Dendritic cell treated with granulocyte-macrophage colony-stimulating factor and Interleukin-4, amounts not matched to agents 40 ng/mL and 50 ng/mL, for 4 days (primary cell): Measurements from ENCODE around the gene LRP11.
"Not testable (repeated sequence)": the region's sequence is repeated elsewhere in the genome, so short reads cannot be mapped to it uniquely, and the experiment has no call there.

Source experiments
- H3K27ac Mint-ChIP-seq: one replicate; pipeline ENCODE4 v1.8.0; 2022; ENCODE audit warnings: mild to moderate bottlenecking, mixed read lengths
- H3K27me3 Mint-ChIP-seq: one replicate; pipeline ENCODE4 v1.8.0; 2022; ENCODE audit warnings: mild to moderate bottlenecking, mixed read lengths
- H3K36me3 Mint-ChIP-seq: one replicate; pipeline ENCODE4 v1.8.0; 2022; ENCODE audit warnings: low read depth, mixed read lengths
- H3K4me1 Mint-ChIP-seq: one replicate; pipeline ENCODE4 v1.8.0; 2022; ENCODE audit warnings: low read depth, mixed read lengths
- H3K4me3 Mint-ChIP-seq: one replicate; pipeline ENCODE4 v1.8.0; 2022; ENCODE audit warnings: mild to moderate bottlenecking, moderate library complexity, mixed read lengths
- H3K9me3 Mint-ChIP-seq: one replicate; pipeline ENCODE4 v1.8.0; 2022; ENCODE audit warnings: mixed read lengths
- intact Hi-C: fragments of 100-400 bp; cut with micrococcal nuclease; formaldehyde crosslinking; loops from one replicate; pipeline ENCODE4 v1.15.0; 2022

Gene LRP11

GRCh38 chr6:149855040-149855654 is 9.0 kb downstream of the LRP11 start:
- H3K36me3 Mint-ChIP-seq = no peaks in the 10 kb centered on the region
- intact Hi-C loops = no loop called here
- H3K4me1 Mint-ChIP-seq = peaks cover 21% of the 10 kb centered on the region
- H3K4me3 Mint-ChIP-seq = no peak overlapping the region
- no peaks in the 10 kb centered on the region for H3K9me3 Mint-ChIP-seq
- H3K27ac Mint-ChIP-seq = no peak overlapping the region
- no peaks in the 10 kb centered on the region for H3K27me3 Mint-ChIP-seq

DNA sequence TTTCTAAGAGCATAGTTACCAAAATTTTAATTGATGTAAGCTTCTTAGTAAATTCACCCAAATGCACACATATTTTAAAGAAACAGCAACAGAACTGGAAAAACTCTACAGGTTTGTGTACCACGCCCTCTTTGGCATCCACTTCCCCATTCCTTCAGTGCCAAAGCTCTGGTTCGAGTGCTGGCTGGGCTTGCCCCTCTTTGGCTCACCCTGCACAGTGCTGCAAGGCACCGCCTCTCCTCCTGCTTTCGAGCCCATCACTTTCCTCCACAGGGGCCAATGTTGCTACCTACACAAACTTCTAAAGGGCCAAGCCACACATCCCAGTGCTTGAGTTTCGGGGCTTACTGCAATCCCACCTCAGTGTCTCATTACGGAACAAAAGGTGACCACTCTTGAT is 9.6 kb downstream of the LRP11 start:
- intact Hi-C loops = no loop called here
- Mint-ChIP-seq H3K27ac (no peak overlapping the region), H3K4me1 (peaks cover 21% of the 10 kb centered on the region)

DNA sequence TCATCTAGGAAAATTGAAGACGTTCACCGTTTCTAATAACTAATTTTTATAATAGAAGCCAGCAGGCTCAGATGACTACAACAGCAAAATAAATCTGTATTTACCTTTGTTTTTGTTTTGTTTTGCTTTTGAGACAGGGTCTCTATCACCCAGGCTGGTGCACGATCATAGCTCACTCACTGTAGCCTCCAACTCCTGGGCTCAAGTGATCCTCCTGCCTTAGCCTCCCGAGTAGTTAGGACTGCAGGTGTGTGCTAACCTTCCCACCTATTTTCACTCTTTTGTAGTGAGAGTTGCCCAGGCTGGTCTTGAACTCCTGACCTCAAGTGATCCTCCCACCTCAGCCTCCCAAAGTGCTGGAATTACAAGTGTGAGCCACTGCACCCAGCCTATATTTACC is 10.1 kb downstream of the LRP11 start:
- H3K36me3 Mint-ChIP-seq, H3K27me3 Mint-ChIP-seq, H3K4me3 Mint-ChIP-seq, H3K27ac Mint-ChIP-seq, intact Hi-C loops, H3K9me3 Mint-ChIP-seq: not testable (repeated sequence)
- peaks cover 21% of the 10 kb centered on the region for H3K4me1 Mint-ChIP-seq

More for the DNA sequence above, 9.6 kb downstream of the LRP11 start:
- Mint-ChIP-seq H3K36me3 (no peaks in the 10 kb centered on the region), H3K27me3 (no peaks in the 10 kb centered on the region), H3K9me3 (no peaks in the 10 kb centered on the region), H3K4me3 (no peak overlapping the region)

DNA sequence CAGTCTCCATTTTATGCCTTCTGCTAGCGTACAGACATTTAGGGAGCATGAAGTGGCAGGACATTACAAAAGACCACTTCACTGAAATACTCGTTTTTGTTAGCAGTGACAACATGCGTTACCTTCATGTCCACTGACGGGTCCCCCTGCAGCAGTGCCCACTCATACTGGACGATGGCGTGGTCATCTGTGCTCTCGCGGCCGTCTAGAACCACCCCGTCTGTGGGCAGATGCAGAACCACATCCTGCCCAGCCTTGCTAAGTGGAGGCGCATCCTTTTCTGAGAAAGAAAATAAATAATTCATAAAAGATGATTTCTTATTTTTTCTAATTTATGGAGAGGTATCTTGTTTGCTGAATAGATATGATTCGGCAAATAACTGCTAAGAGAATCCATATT is 11.3 kb downstream of the LRP11 start:
- Mint-ChIP-seq H3K9me3 (no peaks in the 10 kb centered on the region), H3K27me3 (no peaks in the 10 kb centered on the region), H3K4me3 (no peak overlapping the region), H3K27ac (no peak overlapping the region), H3K36me3 (no peaks in the 10 kb centered on the region), H3K4me1 (peaks cover 21% of the 10 kb centered on the region)
- intact Hi-C loops = no loop called here

- intact Hi-C loops = no loop called here
- Mint-ChIP-seq H3K27me3 (no peaks in the 10 kb centered on the region), H3K27ac (no peak overlapping the region), H3K36me3 (no peaks in the 10 kb centered on the region), H3K4me3 (no peak overlapping the region), H3K4me1 (peaks cover 21% of the 10 kb centered on the region), H3K9me3 (no peaks in the 10 kb centered on the region)
Measured at GRCh38 chr6:149852180-149852579, 12.0 kb downstream of the LRP11 start.

DNA sequence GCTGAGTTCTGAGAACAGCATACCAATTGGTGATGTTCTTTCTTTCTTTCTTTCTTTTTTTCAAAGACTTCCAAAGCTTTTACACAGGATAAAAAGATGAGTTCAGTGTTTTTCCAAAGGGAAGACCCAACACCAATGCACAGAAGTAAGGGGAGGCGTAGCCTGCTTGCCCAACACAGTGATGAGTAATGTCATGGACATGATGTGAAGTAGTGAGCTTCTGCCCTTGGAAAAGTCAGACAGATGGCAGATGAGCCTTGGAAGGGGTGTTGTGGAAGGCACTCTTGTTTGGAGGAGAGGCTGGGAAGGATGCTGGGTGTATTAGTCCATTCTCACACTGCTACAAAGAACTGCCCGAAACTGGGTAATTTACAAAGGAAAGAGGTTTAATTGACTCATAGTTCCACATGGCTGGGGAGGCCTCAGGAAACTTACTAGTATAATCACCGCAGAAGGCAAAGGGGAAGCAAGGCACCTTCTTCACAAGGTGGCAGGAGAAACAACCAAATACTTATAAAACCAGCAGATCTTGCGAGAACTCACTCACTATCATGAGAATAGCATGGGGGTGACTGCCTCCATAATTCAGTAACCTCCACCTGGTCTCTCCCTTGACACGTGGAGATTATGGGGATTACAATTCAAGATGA is 12.6 kb downstream of the LRP11 start:
- Mint-ChIP-seq H3K4me1 (peaks cover 21% of the 10 kb centered on the region), H3K36me3 (no peaks in the 10 kb centered on the region), H3K27ac (no peak overlapping the region), H3K4me3 (no peak overlapping the region), H3K27me3 (no peaks in the 10 kb centered on the region), H3K9me3 (no peaks in the 10 kb centered on the region)
- intact Hi-C loops = no loop called here

- intact Hi-C loops, H3K27me3 Mint-ChIP-seq, H3K4me3 Mint-ChIP-seq, H3K9me3 Mint-ChIP-seq, H3K36me3 Mint-ChIP-seq, H3K27ac Mint-ChIP-seq: not testable (repeated sequence)
- peaks cover 17% of the 10 kb centered on the region for H3K4me1 Mint-ChIP-seq
Measured at GRCh38 chr6:149848343-149848742, 15.8 kb downstream of the LRP11 start.

- Mint-ChIP-seq H3K27me3 (no peaks in the 10 kb centered on the region), H3K4me1 (peaks cover 18% of the 10 kb centered on the region)
Measured at GRCh38 chr6:149847939-149848267, 16.3 kb downstream of the LRP11 start.

GRCh38 chr6:149846321-149846720 is 17.8 kb downstream of the LRP11 start:
- Mint-ChIP-seq H3K27ac (no peak overlapping the region), H3K36me3 (no peaks in the 10 kb centered on the region), H3K4me3 (no peak overlapping the region), H3K4me1 (peaks cover 5% of the 10 kb centered on the region), H3K27me3 (no peaks in the 10 kb centered on the region), H3K9me3 (no peaks in the 10 kb centered on the region)
- intact Hi-C loops = no loop called here

More at GRCh38 chr6:149847939-149848267, 16.3 kb downstream of the LRP11 start:
- H3K27ac Mint-ChIP-seq = no peak overlapping the region
- intact Hi-C loops = no loop called here
- no peaks in the 10 kb centered on the region for H3K9me3 Mint-ChIP-seq
- no peaks in the 10 kb centered on the region for H3K36me3 Mint-ChIP-seq
- H3K4me3 Mint-ChIP-seq = no peak overlapping the region

GRCh38 chr6:149845549-149845948 is 18.6 kb downstream of the LRP11 start:
- Mint-ChIP-seq H3K9me3 (no peaks in the 10 kb centered on the region), H3K4me1 (peaks cover 4% of the 10 kb centered on the region), H3K4me3 (no peak overlapping the region), H3K27me3 (no peaks in the 10 kb centered on the region), H3K36me3 (no peaks in the 10 kb centered on the region), H3K27ac (no peak overlapping the region)
- intact Hi-C loops = no loop called here

- Mint-ChIP-seq H3K36me3 (no peaks in the 10 kb centered on the region), H3K9me3 (no peaks in the 10 kb centered on the region), H3K4me3 (no peak overlapping the region), H3K4me1 (peaks cover 4% of the 10 kb centered on the region), H3K27ac (no peak overlapping the region), H3K27me3 (no peaks in the 10 kb centered on the region)
- intact Hi-C loops = no loop called here
Measured at GRCh38 chr6:149844480-149844879, 19.7 kb downstream of the LRP11 start.

DNA sequence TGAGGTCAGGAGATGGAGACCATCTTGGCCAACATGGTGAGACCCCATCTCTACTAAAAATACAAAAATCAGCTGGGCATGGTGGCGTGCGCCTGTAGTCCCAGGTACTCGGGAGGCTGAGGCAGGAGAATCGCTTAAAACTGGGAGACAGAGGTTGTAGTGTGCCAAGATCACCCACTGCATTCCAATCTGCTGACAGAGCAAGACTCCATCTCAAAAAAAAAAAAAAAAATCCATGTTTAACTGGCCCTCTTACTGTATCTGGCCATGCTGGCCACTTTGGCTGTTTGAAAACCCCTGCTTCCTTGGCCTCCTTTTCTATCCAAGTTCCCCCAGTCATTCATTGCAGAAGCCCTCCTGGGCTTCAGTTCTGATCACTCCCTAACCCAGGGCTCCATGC is 20.1 kb downstream of the LRP11 start:
- H3K4me3 Mint-ChIP-seq, H3K4me1 Mint-ChIP-seq, H3K27ac Mint-ChIP-seq, intact Hi-C loops, H3K27me3 Mint-ChIP-seq, H3K9me3 Mint-ChIP-seq, H3K36me3 Mint-ChIP-seq: not testable (repeated sequence)

DNA sequence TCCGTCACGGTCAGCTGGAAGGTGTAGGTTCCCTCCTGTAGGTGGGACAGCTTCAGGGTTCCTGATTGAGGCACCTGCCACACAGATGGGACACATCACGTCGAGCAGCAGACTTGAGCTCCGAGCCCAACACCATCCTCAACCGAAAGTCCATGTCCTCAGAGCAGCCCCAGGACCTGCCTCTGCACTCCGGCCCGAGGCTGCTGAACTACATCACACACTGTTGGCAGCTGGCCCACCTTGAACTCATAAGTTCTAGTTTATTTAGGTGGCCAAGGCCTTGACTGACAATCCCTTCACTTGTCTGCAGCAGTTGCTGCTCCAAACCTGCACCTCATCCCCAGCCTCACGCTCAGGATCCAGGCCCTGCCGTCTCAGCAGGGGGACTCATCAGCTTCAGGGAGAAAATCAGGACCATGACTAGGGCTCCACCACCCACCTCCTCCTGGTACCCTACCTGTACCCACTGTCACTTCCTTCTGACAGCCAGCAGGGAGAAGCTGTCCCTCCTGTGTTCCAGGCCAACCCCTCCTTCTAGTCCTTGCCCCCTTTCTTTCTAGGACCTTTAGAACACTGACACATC is 21.0 kb downstream of the LRP11 start:
- intact Hi-C loops = no loop called here
- Mint-ChIP-seq H3K36me3 (no peaks in the 10 kb centered on the region), H3K4me3 (no peak overlapping the region), H3K9me3 (no peaks in the 10 kb centered on the region), H3K27me3 (no peaks in the 10 kb centered on the region), H3K4me1 (peaks cover 4% of the 10 kb centered on the region), H3K27ac (no peak overlapping the region)

DNA sequence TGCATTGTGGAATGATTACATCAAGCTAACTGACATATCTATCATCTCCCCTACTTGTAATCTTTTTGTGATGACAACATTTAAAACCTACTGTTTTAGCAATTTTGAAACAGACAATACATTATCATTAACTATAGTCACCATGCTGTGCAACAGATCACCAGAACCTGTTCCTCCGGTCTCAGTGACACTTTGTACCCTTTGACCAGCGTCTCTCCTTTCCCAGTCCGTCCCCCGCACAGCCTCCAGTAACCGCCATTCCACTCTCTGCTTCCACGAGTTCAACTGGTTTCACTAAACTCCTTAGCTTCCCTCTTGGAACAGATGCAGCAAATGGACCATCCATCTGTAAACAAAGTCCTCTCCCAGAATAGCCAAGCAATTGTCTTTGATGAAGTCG is 21.8 kb downstream of the LRP11 start:
- intact Hi-C loops = no loop called here
- H3K36me3 Mint-ChIP-seq = no peaks in the 10 kb centered on the region
- H3K4me3 Mint-ChIP-seq = no peak overlapping the region
- no peak overlapping the region for H3K27ac Mint-ChIP-seq
- H3K4me1 Mint-ChIP-seq = peaks cover 4% of the 10 kb centered on the region
- H3K9me3 Mint-ChIP-seq = no peaks in the 10 kb centered on the region
- H3K27me3 Mint-ChIP-seq = no peaks in the 10 kb centered on the region
